H9 (cell line): ENCODE results near the gene CNTN2. TPM values are rescaled to one million over a fixed set of nuclear protein-coding genes. Genes with fewer than 3 reads are reported as not detected.

Source experiments
- DNase-seq: peaks from one replicate; pipeline ENCODE4 v3.0.0-alpha.2; 2017
- H2AFZ ChIP-seq: one replicate; pipeline ENCODE4 v1.6.1; 2013; ENCODE audit warnings: mild to moderate bottlenecking, low read length, control low read depth, moderate library complexity
- H2AK5ac ChIP-seq: 2 replicates; pipeline ENCODE4 v1.6.1; 2013; ENCODE audit warnings: low read length, control low read depth, mixed read lengths; ENCODE audit not compliant: insufficient read length
- H2BK120ac ChIP-seq: one replicate; pipeline ENCODE4 v1.6.1; 2013; ENCODE audit warnings: low read depth, mild to moderate bottlenecking, low read length, control low read depth, inconsistent platforms; ENCODE audit not compliant: poor library complexity, severe bottlenecking
- H2BK12ac ChIP-seq: 2 replicates; pipeline ENCODE4 v1.6.1; 2013; ENCODE audit warnings: low read length, control low read depth, mixed read lengths, low read depth; ENCODE audit not compliant: insufficient read length
- H2BK15ac ChIP-seq: 2 replicates; pipeline ENCODE4 v1.6.1; 2013; ENCODE audit warnings: low read depth, low read length, control low read depth
- H2BK20ac ChIP-seq: one replicate; pipeline ENCODE4 v1.6.1; 2013; ENCODE audit warnings: low read depth, mild to moderate bottlenecking, low read length, control low read depth, inconsistent platforms; ENCODE audit not compliant: poor library complexity, severe bottlenecking
- H2BK5ac ChIP-seq: 2 replicates; pipeline ENCODE4 v1.6.1; 2013; ENCODE audit warnings: low read length, control low read depth, mixed read lengths; ENCODE audit not compliant: insufficient read length
- H3K14ac ChIP-seq: 2 replicates; pipeline ENCODE4 v1.6.1; 2013; ENCODE audit warnings: low read length, control low read depth; ENCODE audit not compliant: insufficient read depth
- H3K18ac ChIP-seq: 2 replicates; pipeline ENCODE4 v1.6.1; 2013; ENCODE audit warnings: low read depth, mild to moderate bottlenecking, mixed read lengths, low read length, control low read depth; ENCODE audit not compliant: insufficient read length
- H3K23ac ChIP-seq: 2 replicates; pipeline ENCODE4 v1.6.1; 2013; ENCODE audit warnings: low read length, control low read depth, mixed read lengths, low read depth; ENCODE audit not compliant: insufficient read length
- H3K23me2 ChIP-seq: 2 replicates; pipeline ENCODE4 v1.6.1; 2013; ENCODE audit warnings: low read depth, mild to moderate bottlenecking, mixed read lengths, low read length, control low read depth; ENCODE audit not compliant: insufficient read length, poor library complexity, severe bottlenecking
- H3K27ac ChIP-seq: 2 replicates; pipeline ENCODE4 v1.5.1; 2013; ENCODE audit warnings: low read length, control low read depth, mixed read lengths, low read depth; ENCODE audit not compliant: insufficient read length
- H3K27me3 ChIP-seq: 2 replicates; pipeline ENCODE4 v1.6.1; 2013; ENCODE audit warnings: low read length, control low read depth, inconsistent platforms; ENCODE audit not compliant: insufficient read depth
- H3K4ac ChIP-seq: 2 replicates; pipeline ENCODE4 v1.6.1; 2013; ENCODE audit warnings: low read depth, mild to moderate bottlenecking, control low read depth, inconsistent platforms, low read length, moderate library complexity
- H3K4me1 ChIP-seq: 2 replicates; pipeline ENCODE4 v1.6.1; 2013; ENCODE audit warnings: low read length, control low read depth, inconsistent platforms; ENCODE audit not compliant: insufficient read depth
- H3K4me2 ChIP-seq: 2 replicates; pipeline ENCODE4 v1.6.1; 2013; ENCODE audit warnings: low read length, control low read depth, mixed read lengths; ENCODE audit not compliant: insufficient read length, insufficient read depth
- H3K56ac ChIP-seq: 2 replicates; pipeline ENCODE4 v1.6.1; 2013; ENCODE audit warnings: low read depth, mild to moderate bottlenecking, mixed read lengths, low read length, control low read depth; ENCODE audit not compliant: insufficient read length
- H3K79me1 ChIP-seq: 2 replicates; pipeline ENCODE4 v1.6.1; 2013; ENCODE audit warnings: low read depth, mild to moderate bottlenecking, moderate library complexity, low read length, control low read depth, inconsistent platforms; ENCODE audit not compliant: insufficient read depth, poor library complexity, severe bottlenecking
- H3K79me2 ChIP-seq: 2 replicates; pipeline ENCODE4 v1.6.1; 2013; ENCODE audit warnings: low read length, control low read depth, inconsistent platforms; ENCODE audit not compliant: insufficient read depth
- H3K9ac ChIP-seq: 2 replicates; pipeline ENCODE4 v1.6.1; 2013; ENCODE audit warnings: low read length, control low read depth, mixed read lengths; ENCODE audit not compliant: insufficient read length; ENCODE audit errors: extremely low read depth
- H3K9me3 ChIP-seq: one replicate; pipeline ENCODE4 v1.6.1; 2013; ENCODE audit warnings: low read depth, low read length, inconsistent platforms; ENCODE audit not compliant: control insufficient read depth
- H3T11ph ChIP-seq: one replicate; pipeline ENCODE4 v1.6.1; 2013; ENCODE audit warnings: mild to moderate bottlenecking, low read length, control low read depth, inconsistent platforms
- H4K20me1 ChIP-seq: one replicate; pipeline ENCODE4 v1.6.1; 2013; ENCODE audit not compliant: control insufficient read depth, insufficient read length, insufficient read depth
- H4K5ac ChIP-seq: 2 replicates; pipeline ENCODE4 v1.6.1; 2013; ENCODE audit warnings: low read depth, mild to moderate bottlenecking, mixed read lengths, low read length, control low read depth; ENCODE audit not compliant: insufficient read length
- H4K8ac ChIP-seq: replicated peaks from 2 replicates; pipeline ENCODE4 v1.6.1; 2013; ENCODE audit warnings: low read length, control low read depth, mixed read lengths, low read depth; ENCODE audit not compliant: insufficient read length
- H4K91ac ChIP-seq: 2 replicates; pipeline ENCODE4 v1.6.1; 2013; ENCODE audit warnings: low read depth, mild to moderate bottlenecking, moderate library complexity, mixed read lengths, low read length, control low read depth; ENCODE audit not compliant: insufficient read length
- H3K27ac Mint-ChIP-seq, 3 experiments: 2 replicates in 2 of 3; 3 replicates in 1 of 3; pipeline ENCODE4 v1.8.0; 2020 to 2021; ENCODE audit warnings: mixed read lengths in 3 of 3, mild to moderate bottlenecking in 1 of 3, moderate library complexity in 1 of 3
- H3K27me3 Mint-ChIP-seq: 2 replicates; pipeline ENCODE4 v1.8.0; 2021; ENCODE audit warnings: low read depth, mild to moderate bottlenecking, moderate library complexity, mixed read lengths
- H3K36me3 Mint-ChIP-seq, 3 experiments: 2 replicates in 2 of 3; 3 replicates in 1 of 3; pipeline ENCODE4 v1.8.0; 2020 to 2021; ENCODE audit warnings: low read depth in 3 of 3, mixed read lengths in 3 of 3; ENCODE audit not compliant: insufficient read depth in 1 of 3
- H3K4me1 Mint-ChIP-seq, 2 experiments: 2 replicates each; pipeline ENCODE4 v1.8.0; 2020; ENCODE audit warnings: mixed read lengths in 2 of 2
- H3K4me3 Mint-ChIP-seq, 2 experiments: 2 replicates in 1 of 2; 3 replicates in 1 of 2; pipeline ENCODE4 v1.8.0; 2020 to 2021; ENCODE audit warnings: mild to moderate bottlenecking in 2 of 2, mixed read lengths in 2 of 2, moderate library complexity in 1 of 2
- H3K9me3 Mint-ChIP-seq, 2 experiments: 2 replicates in 1 of 2; 3 replicates in 1 of 2; pipeline ENCODE4 v1.8.0; 2020; ENCODE audit warnings: mild to moderate bottlenecking in 2 of 2, mixed read lengths in 2 of 2, moderate library complexity in 1 of 2
- CTCF ChIP-seq: fragments of 200-600 bp; sonication (generic); conservative IDR thresholded peaks from 3 replicates; pipeline ENCODE4 v1.8.0; 2021; ENCODE audit warnings: antibody characterized with exemption, mild to moderate bottlenecking
- WGBS: extraction: QIAGEN DNeasy Blood & Tissue Kit; methylation state at CpG from one replicate; pipeline ENCODE4 v1.1.7; 2013; ENCODE audit warnings: missing lambda C conversion rate, low lambda C conversion rate, mixed read lengths; ENCODE audit not compliant: insufficient read length; ENCODE audit errors: extremely low coverage; 5-methylcytosine and 5-hydroxymethylcytosine counted together
- total RNA-seq: library from RNA; stranded (reverse); gene quantifications from 2 replicates; pipeline ENCODE4 v1.2.1, GENCODE V29; 2021

Gene CNTN2
- total RNA-seq, 1 experiment from 2014 or later: 0.42 TPM

GRCh38 chr1:205001162-205001561 lies 41.9 kb upstream of the CNTN2 start:
- no peak for TF ChIP-seq CTCF
- Histone ChIP-seq H3K27me3 (no peaks in the 10 kb centered on the region), H3K18ac (no peak overlapping the region), H4K8ac (no peak overlapping the region), H3K4ac (no peak overlapping the region), H2AK5ac (no peak overlapping the region), H4K91ac (no peak overlapping the region), H3K14ac (no peak overlapping the region), H2BK12ac (no peak overlapping the region), H2BK20ac (no peak overlapping the region), H2BK120ac (no peak overlapping the region), H3T11ph (no peak overlapping the region), H2AFZ (no peak overlapping the region), H3K4me1 (peaks cover 3% of the 10 kb centered on the region; the same call in 1 of the 2 replicates), H3K79me2 (no peaks in the 10 kb centered on the region), H3K9ac (no peak overlapping the region), H3K27ac (no peak overlapping the region), H3K56ac (no peak overlapping the region), H4K20me1 (no peaks in the 10 kb centered on the region), H2BK5ac (no peak overlapping the region), H3K9me3 (no peaks in the 10 kb centered on the region), H3K4me2 (no peak overlapping the region), H3K79me1 (no peaks in the 10 kb centered on the region), H4K5ac (no peak overlapping the region), H3K23ac (no peak overlapping the region), H2BK15ac (no peak overlapping the region), H3K23me2 (no peaks in the 10 kb centered on the region)
- H3K4me3 Mint-ChIP-seq: no peak overlapping the region
- H3K9me3 Mint-ChIP-seq: no peaks in the 10 kb centered on the region
- peaks cover 17 to 19% of the 10 kb centered on the region in 2 experiments for H3K4me1 Mint-ChIP-seq
- H3K27me3 Mint-ChIP-seq: peaks cover 45% of the 10 kb centered on the region
- WGBS: no CpG with 5 or more reads among the region's 14 CpGs
- no peak for DNase-seq
- peaks cover 0 to 1% (median 0%) of the 10 kb centered on the region in 3 experiments; a peak in 1 of 7 replicates for H3K36me3 Mint-ChIP-seq
- no peak overlapping the region for H3K27ac Mint-ChIP-seq
